Fibroblast of lung (primary cell): ENCODE measurements around the gene RABGAP1L. TPM values are rescaled to one million over a fixed set of nuclear protein-coding genes. Genes with fewer than 3 reads are reported as not detected.

ENCODE experiments used
- DNase-seq, 2 donors: peaks; one replicate each; pipeline versions ENCODE4 v3.0.0 to v3.0.0-alpha.2; 2010; ENCODE audit warnings: low read depth in 2 of 2
- H2AFZ ChIP-seq: 2 replicates; pipeline ENCODE4 v1.5.1; 2012; ENCODE audit warnings: low read length, control low read depth, inconsistent platforms
- H3K27ac ChIP-seq: 2 replicates; pipeline ENCODE4 v1.5.1; 2011; ENCODE audit warnings: low read length, control low read depth; ENCODE audit not compliant: insufficient read depth
- H3K27me3 ChIP-seq: 2 replicates; pipeline ENCODE4 v1.5.1; 2011; ENCODE audit warnings: mild to moderate bottlenecking, low read length; ENCODE audit not compliant: control insufficient read depth, insufficient read depth
- H3K36me3 ChIP-seq: 2 replicates; pipeline ENCODE4 v1.5.1; 2011; ENCODE audit warnings: low read length; ENCODE audit not compliant: control insufficient read depth, insufficient read depth
- H3K4me1 ChIP-seq: 2 replicates; pipeline ENCODE4 v1.5.1; 2011; ENCODE audit warnings: low read length; ENCODE audit not compliant: control insufficient read depth, insufficient read depth; ENCODE audit errors: extremely low read depth
- H3K4me2 ChIP-seq: 2 replicates; pipeline ENCODE4 v1.5.1; 2011; ENCODE audit warnings: low read length, control low read depth; ENCODE audit not compliant: insufficient read depth; ENCODE audit errors: extremely low read depth
- H3K4me3 ChIP-seq, 4 experiments: fragments of 200-600 bp in 1 of 4; sonication (generic) in 1 of 4; replicated peaks in 1 of 4; 2 replicates each; pipeline ENCODE4 v1.5.1; 2011 to 2016; ENCODE audit warnings: low read length in 4 of 4, low read depth in 3 of 4, mild to moderate bottlenecking in 3 of 4, control low read depth in 2 of 4, inconsistent platforms in 1 of 4, mixed read lengths in 1 of 4; ENCODE audit not compliant: insufficient read depth in 1 of 4; ENCODE audit errors: control extremely low read depth in 1 of 4
- H3K79me2 ChIP-seq: 2 replicates; pipeline ENCODE4 v1.5.1; 2012; ENCODE audit warnings: mild to moderate bottlenecking, low read length, inconsistent platforms; ENCODE audit not compliant: control insufficient read depth, insufficient read depth
- H3K9ac ChIP-seq: 2 replicates; pipeline ENCODE4 v1.5.1; 2011; ENCODE audit warnings: mild to moderate bottlenecking, low read length, control low read depth; ENCODE audit not compliant: insufficient read depth
- H3K9me3 ChIP-seq: 2 replicates; pipeline ENCODE4 v1.5.1; 2012; ENCODE audit warnings: low read depth, low read length; ENCODE audit not compliant: control insufficient read depth, insufficient read depth
- H4K20me1 ChIP-seq: 2 replicates; pipeline ENCODE4 v1.5.1; 2011; ENCODE audit warnings: low read length; ENCODE audit not compliant: control insufficient read depth, insufficient read depth; ENCODE audit errors: extremely low read depth
- CTCF ChIP-seq, 2 donors: IDR thresholded peaks in 1 of 2; conservative IDR thresholded peaks in 1 of 2; 1 replicate in 1 of 2; 2 replicates in 1 of 2; pipeline ENCODE4 v1.5.1; 2011 to 2012; ENCODE audit warnings: low read length in 2 of 2, control low read depth in 1 of 2, inconsistent platforms in 1 of 2, low read depth in 1 of 2, mild to moderate bottlenecking in 1 of 2
- EZH2 ChIP-seq: IDR thresholded peaks from 2 replicates; pipeline ENCODE4 v1.5.1; 2012; ENCODE audit warnings: low read length, control low read depth, mild to moderate bottlenecking; ENCODE audit errors: missing control alignments
- polyA plus RNA-seq, 2 donors: library from polyadenylated mRNA; depleted of rRNA in 1 of 2; stranded (reverse) in 1 of 2; unstranded in 1 of 2; fragments of >200 nt; gene quantifications; 2 replicates each; pipeline ENCODE4 v1.2.1, GENCODE V29; 2011 to 2012; ENCODE audit warnings: missing spikeins in 1 of 2
- total RNA-seq: library from RNA; depleted of rRNA; stranded (reverse); fragments of >200 nt; gene quantifications from 2 replicates; pipeline ENCODE4 v1.2.1, GENCODE V29; 2014

The RABGAP1L gene
- total and polyA plus RNA-seq, 2 donors (not counting 1 experiment from before 2014, with no cell fraction given): 33.8 to 36.5 TPM

DNA sequence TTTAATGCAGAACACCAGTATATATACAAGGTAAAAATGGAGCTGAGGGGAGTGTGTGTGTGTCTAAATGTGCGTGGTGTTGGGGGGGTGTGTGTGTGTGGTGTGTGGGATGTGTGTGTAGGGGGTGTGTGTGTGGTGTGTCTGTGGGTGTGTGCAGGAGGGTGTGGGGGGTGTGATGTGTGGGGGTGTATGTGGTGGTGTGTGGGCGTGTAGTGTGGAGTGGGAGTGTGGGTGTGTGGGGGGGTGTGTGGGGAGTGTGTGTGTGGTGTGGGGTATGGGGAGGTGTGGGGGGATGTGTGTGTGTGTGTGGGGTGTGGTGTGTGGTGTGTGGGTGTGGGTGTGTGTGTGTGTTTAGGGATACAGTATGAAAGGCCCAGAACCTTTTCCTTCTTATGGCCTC, 638.1 kb downstream of the RABGAP1L start:
- no peak overlapping the region for H3K4me3 ChIP-seq
- no peak overlapping the region for H3K4me2 ChIP-seq
- TF ChIP-seq EZH2: no peak
- H3K9ac ChIP-seq: no peak overlapping the region
- no peaks in the 10 kb centered on the region for H3K27me3 ChIP-seq
- no peaks in the 10 kb centered on the region for H3K79me2 ChIP-seq
- H2AFZ ChIP-seq: no peak overlapping the region
- H3K9me3 ChIP-seq: no peaks in the 10 kb centered on the region
- DNase-seq: no peak
- H3K27ac ChIP-seq: no peak overlapping the region
- H3K36me3 ChIP-seq: no peaks in the 10 kb centered on the region
- H4K20me1 ChIP-seq: no peaks in the 10 kb centered on the region
- H3K4me1 ChIP-seq: no peaks in the 10 kb centered on the region

GRCh38 chr1:174799136-174799479, 639.8 kb downstream of the RABGAP1L start:
- Histone ChIP-seq H3K4me1 (no peaks in the 10 kb centered on the region), H3K79me2 (no peaks in the 10 kb centered on the region), H4K20me1 (no peaks in the 10 kb centered on the region), H3K27ac (peak overlapping the region; percentile 35), H3K4me2 (peak overlapping the region; percentile 91), H3K4me3 (peak overlapping the region; percentile 35 to 84 (median 68)), H3K9ac (no peak overlapping the region), H3K27me3 (no peaks in the 10 kb centered on the region), H3K9me3 (no peaks in the 10 kb centered on the region), H3K36me3 (no peaks in the 10 kb centered on the region), H2AFZ (peak overlapping the region; percentile 96)
- DNase-seq: no peak
- TF ChIP-seq EZH2: no peak
- TF ChIP-seq CTCF (conservative IDR thresholded peaks at IDR 0.05 in 1 of 2, IDR thresholded peaks at IDR 0.05 in 1 of 2; ENCODE audit: low read depth in 1 of 2, low read length in 2 of 2): no peak

- TF ChIP-seq CTCF (conservative IDR thresholded peaks at IDR 0.05 in 1 of 2, IDR thresholded peaks at IDR 0.05 in 1 of 2; ENCODE audit: low read depth in 1 of 2, low read length in 2 of 2) (no peak), EZH2 (no peak)
- Histone ChIP-seq H2AFZ (peak overlapping the region; percentile 96), H3K4me3 (peak overlapping the region; percentile 35 to 84 (median 68)), H3K36me3 (no peaks in the 10 kb centered on the region), H3K9ac (peak overlapping the region; percentile 29), H3K79me2 (no peaks in the 10 kb centered on the region), H3K4me2 (peak overlapping the region; percentile 91), H3K9me3 (no peaks in the 10 kb centered on the region), H3K4me1 (no peaks in the 10 kb centered on the region), H3K27ac (peak overlapping the region; percentile 35), H4K20me1 (no peaks in the 10 kb centered on the region), H3K27me3 (no peaks in the 10 kb centered on the region)
- peak in 1 of 2 donors; percentile 15 for DNase-seq
These were observed 641.0 kb downstream of the RABGAP1L start for GRCh38 chr1:174800216-174800851.
